Hepatocyte (in vitro differentiated cells): Measurements from ENCODE around the gene MAN2A1. TPM values are rescaled to one million over a fixed set of nuclear protein-coding genes. Genes with fewer than 3 reads are reported as not detected.
A peak's percentile ranks its signal among the peaks of the same experiment; 100 is the strongest.

Source experiments
- DNase-seq: peaks from one replicate; pipeline ENCODE4 v3.0.0-alpha.2; 2016; ENCODE audit warnings: low spot score
- H2AFZ ChIP-seq: fragments of 200-600 bp; sonication (generic); 2 replicates; pipeline ENCODE4 v1.6.0; 2016; ENCODE audit warnings: antibody characterized with exemption, mild to moderate bottlenecking
- H3K27ac ChIP-seq: fragments of 200-600 bp; sonication (generic); 2 replicates; pipeline ENCODE4 v1.5.1; 2016; ENCODE audit warnings: mild to moderate bottlenecking
- H3K27me3 ChIP-seq: fragments of 200-600 bp; sonication (generic); 2 replicates; pipeline ENCODE4 v1.6.1; 2016
- H3K36me3 ChIP-seq: fragments of 200-600 bp; sonication (generic); replicated peaks from 2 replicates; pipeline ENCODE4 v1.5.1; 2016; ENCODE audit warnings: low read depth; ENCODE audit not compliant: insufficient read depth
- H3K4me1 ChIP-seq: fragments of 200-600 bp; sonication (generic); 2 replicates; pipeline ENCODE4 v1.5.1; 2016; ENCODE audit warnings: mild to moderate bottlenecking, moderate library complexity; ENCODE audit not compliant: insufficient read depth
- H3K4me2 ChIP-seq: fragments of 200-600 bp; sonication (generic); 2 replicates; pipeline ENCODE4 v1.6.0; 2016
- H3K4me3 ChIP-seq: fragments of 200-600 bp; sonication (generic); 2 replicates; pipeline ENCODE4 v1.5.1; 2016; ENCODE audit warnings: mild to moderate bottlenecking
- H3K79me2 ChIP-seq: fragments of 200-600 bp; sonication (generic); 2 replicates; pipeline ENCODE4 v1.6.0; 2017; ENCODE audit warnings: mild to moderate bottlenecking
- H3K9me2 ChIP-seq: fragments of 200-600 bp; sonication (generic); replicated peaks from 2 replicates; pipeline ENCODE4 v1.6.0; 2017; ENCODE audit warnings: mild to moderate bottlenecking; ENCODE audit not compliant: insufficient read depth
- H3K9me3 ChIP-seq: fragments of 200-600 bp; sonication (generic); 2 replicates; pipeline ENCODE4 v1.5.1; 2016; ENCODE audit warnings: low read depth, mild to moderate bottlenecking
- H4K20me1 ChIP-seq: fragments of 200-600 bp; sonication (generic); 2 replicates; pipeline ENCODE4 v1.6.0; 2016; ENCODE audit warnings: mild to moderate bottlenecking; ENCODE audit not compliant: insufficient read depth, poor library complexity, severe bottlenecking
- EZH2 ChIP-seq: fragments of 200-600 bp; sonication (generic); IDR thresholded peaks from 2 replicates; pipeline ENCODE4 v1.6.1; 2016; ENCODE audit warnings: antibody characterized with exemption, mild to moderate bottlenecking, borderline replicate concordance
- EZH2phosphoT487 ChIP-seq: fragments of 200-600 bp; sonication (generic); IDR thresholded peaks from one replicate; pipeline ENCODE4 v1.6.1; 2018; ENCODE audit warnings: antibody characterized with exemption, mild to moderate bottlenecking, low read depth, moderate library complexity; ENCODE audit not compliant: unreplicated experiment, severe bottlenecking
- WGBS: methylation state at CpG from one replicate; pipeline ENCODE4 v1.1.6; 2016; ENCODE audit warnings: low lambda C conversion rate; ENCODE audit errors: missing lambda C conversion rate; 5-methylcytosine and 5-hydroxymethylcytosine counted together
- polyA plus RNA-seq: library from polyadenylated mRNA; unstranded; fragments of >200 nt; fragmentation: Nextera tagmentation; extraction: Ambion mirVana; gene quantifications from 2 replicates; pipeline ENCODE4 v1.2.1, GENCODE V29; 2016
- total RNA-seq: library from RNA; depleted of rRNA; stranded (reverse); fragments of >200 nt; gene quantifications from 2 replicates; pipeline ENCODE4 v1.2.3, GENCODE V29; 2014
- TF ChIP-seq, protein P1 (sequence below): fragments of 200-600 bp; sonication (generic); IDR thresholded peaks from 2 replicates; pipeline ENCODE4 v1.5.1; 2016; ENCODE audit warnings: antibody characterized with exemption, mild to moderate bottlenecking; ENCODE audit not compliant: poor library complexity

Gene MAN2A1
- total and polyA plus RNA-seq, 2 experiments from 2014 or later = 31.5 to 150 TPM

- Histone ChIP-seq H3K9me2 (no peaks in the 10 kb centered on the region), H3K4me3 (no peak overlapping the region), H4K20me1 (no peaks in the 10 kb centered on the region), H3K36me3 (no peaks in the 10 kb centered on the region), H3K4me2 (peak overlapping the region; percentile 38), H3K27ac (peak overlapping the region; percentile 14), H3K9me3 (no peaks in the 10 kb centered on the region), H3K27me3 (no peaks in the 10 kb centered on the region), H3K79me2 (peaks cover 50% of the 10 kb centered on the region), H2AFZ (no peak overlapping the region), H3K4me1 (peaks cover 9% of the 10 kb centered on the region)
- no peak for TF ChIP-seq EZH2phosphoT487
- TF ChIP-seq, protein P1, sequence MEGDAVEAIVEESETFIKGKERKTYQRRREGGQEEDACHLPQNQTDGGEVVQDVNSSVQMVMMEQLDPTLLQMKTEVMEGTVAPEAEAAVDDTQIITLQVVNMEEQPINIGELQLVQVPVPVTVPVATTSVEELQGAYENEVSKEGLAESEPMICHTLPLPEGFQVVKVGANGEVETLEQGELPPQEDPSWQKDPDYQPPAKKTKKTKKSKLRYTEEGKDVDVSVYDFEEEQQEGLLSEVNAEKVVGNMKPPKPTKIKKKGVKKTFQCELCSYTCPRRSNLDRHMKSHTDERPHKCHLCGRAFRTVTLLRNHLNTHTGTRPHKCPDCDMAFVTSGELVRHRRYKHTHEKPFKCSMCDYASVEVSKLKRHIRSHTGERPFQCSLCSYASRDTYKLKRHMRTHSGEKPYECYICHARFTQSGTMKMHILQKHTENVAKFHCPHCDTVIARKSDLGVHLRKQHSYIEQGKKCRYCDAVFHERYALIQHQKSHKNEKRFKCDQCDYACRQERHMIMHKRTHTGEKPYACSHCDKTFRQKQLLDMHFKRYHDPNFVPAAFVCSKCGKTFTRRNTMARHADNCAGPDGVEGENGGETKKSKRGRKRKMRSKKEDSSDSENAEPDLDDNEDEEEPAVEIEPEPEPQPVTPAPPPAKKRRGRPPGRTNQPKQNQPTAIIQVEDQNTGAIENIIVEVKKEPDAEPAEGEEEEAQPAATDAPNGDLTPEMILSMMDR = no peak
- no peak for TF ChIP-seq EZH2
- 100% methylated on average over 2 of the region's 2 CpGs for WGBS
- DNase-seq = no peak
These were observed 35.4 kb downstream of the MAN2A1 start for GRCh38 chr5:109725135-109725534.

- TF ChIP-seq EZH2 = no peak
- TF ChIP-seq, protein P1 = no peak
- no peak for TF ChIP-seq EZH2phosphoT487
- Histone ChIP-seq H3K4me3 (no peak overlapping the region), H3K79me2 (peaks cover 44% of the 10 kb centered on the region), H3K9me2 (no peaks in the 10 kb centered on the region), H3K27ac (peak overlapping the region; percentile 32), H2AFZ (no peak overlapping the region), H4K20me1 (no peaks in the 10 kb centered on the region), H3K9me3 (no peaks in the 10 kb centered on the region), H3K27me3 (no peaks in the 10 kb centered on the region), H3K4me2 (peak overlapping the region; percentile 55), H3K36me3 (no peaks in the 10 kb centered on the region), H3K4me1 (peaks cover 18% of the 10 kb centered on the region)
- 50% methylated on average over 4 of the region's 4 CpGs for WGBS
- DNase-seq = no peak
These were observed 50.3 kb downstream of the MAN2A1 start for GRCh38 chr5:109739741-109740728.

- Histone ChIP-seq H2AFZ (no peak overlapping the region), H3K9me2 (no peaks in the 10 kb centered on the region), H3K4me3 (no peak overlapping the region), H3K27me3 (no peaks in the 10 kb centered on the region), H3K9me3 (no peaks in the 10 kb centered on the region), H3K36me3 (no peaks in the 10 kb centered on the region), H4K20me1 (no peaks in the 10 kb centered on the region), H3K4me2 (no peak overlapping the region), H3K79me2 (peaks cover 47% of the 10 kb centered on the region), H3K27ac (no peak overlapping the region), H3K4me1 (peaks cover 18% of the 10 kb centered on the region)
- WGBS = 91% methylated on average over 1 of the region's 1 CpG
- DNase-seq = no peak
- TF ChIP-seq EZH2phosphoT487 = no peak
- TF ChIP-seq, protein P1 = no peak
- no peak for TF ChIP-seq EZH2
These were observed 51.2 kb downstream of the MAN2A1 start for GRCh38 chr5:109740966-109741365.
